ENCODE measurements around the gene AANAT.

The AANAT gene

GRCh38 chr17:76500074-76500746 is 32.8 kb downstream of the AANAT start:
- TF ChIP-seq CTCF (IDR thresholded peaks at IDR 0.05) = no peak

- TF ChIP-seq CTCF (IDR thresholded peaks at IDR 0.05) = no peak
These were observed 33.3 kb downstream of the AANAT start for GRCh38 chr17:76500747-76501017.

- TF ChIP-seq CTCF (IDR thresholded peaks at IDR 0.05) = no peak
These were observed 33.8 kb downstream of the AANAT start, which contains the start of gene RHBDF2 for GRCh38 chr17:76501018-76501826. Gene RHBDF2 (minus strand): TSS chr17:76501423. CDS start chr17:76481524, 19,899 bp downstream.

GRCh38 chr17:76501827-76502307 is 34.5 kb downstream of the AANAT start:
- TF ChIP-seq CTCF (IDR thresholded peaks at IDR 0.05) = no peak

- TF ChIP-seq CTCF (IDR thresholded peaks at IDR 0.05) = no peak
These were observed 35.2 kb downstream of the AANAT start for GRCh38 chr17:76502341-76503211.

GRCh38 chr17:76504117-76504516 is 36.7 kb downstream of the AANAT start:
- no peak for TF ChIP-seq CTCF (IDR thresholded peaks at IDR 0.05)

All from LNCAP (cell line).